HG03378 (cell line): ENCODE results near the gene HJURP.
A peak's percentile ranks its signal among the peaks of the same experiment; 100 is the strongest.
"Not testable (repeated sequence)": the region's sequence is repeated elsewhere in the genome, so short reads cannot be mapped to it uniquely, and the experiment has no call there.

Experiments
- ATAC-seq: cut with Tn5 transposase; IDR thresholded peaks from one replicate; pipeline ENCODE4 v1.9.1; 2021; ENCODE audit warnings: mild to moderate bottlenecking, moderate library complexity; ENCODE audit not compliant: unreplicated experiment

Gene HJURP

GRCh38 chr2:233854241-233854981, at the start of gene HJURP:
Gene HJURP, minus strand, starts transcription at chr2:233854535. Its CDS starts 35 bp downstream, at chr2:233854500.
- ATAC-seq: peak; percentile 95

- no peak for ATAC-seq
Observed at GRCh38 chr2:233901884-233902283, 47.5 kb upstream of the HJURP start.

GRCh38 chr2:233901367-233901766, 47.0 kb upstream of the HJURP start:
- no peak for ATAC-seq

- ATAC-seq: not testable (repeated sequence)
Observed at GRCh38 chr2:233896253-233896652, 41.9 kb upstream of the HJURP start.

- no peak for ATAC-seq
Observed at GRCh38 chr2:233892793-233893192, 38.5 kb upstream of the HJURP start.

- ATAC-seq: no peak
Observed at GRCh38 chr2:233882353-233882752, 28.0 kb upstream of the HJURP start.

- ATAC-seq: not testable (repeated sequence)
Observed at GRCh38 chr2:233872125-233872524, 17.8 kb upstream of the HJURP start.

- no peak for ATAC-seq
Observed at GRCh38 chr2:233871432-233871831, 17.1 kb upstream of the HJURP start.

GRCh38 chr2:233867993-233868532, 13.7 kb upstream of the HJURP start, which contains the start of gene MSL3B:
Gene MSL3B, minus strand, starts transcription at chr2:233868386.
- ATAC-seq: no peak

- ATAC-seq: no peak
Observed at GRCh38 chr2:233866479-233866878, 12.1 kb upstream of the HJURP start.

- ATAC-seq: no peak
Observed at GRCh38 chr2:233865838-233866237, 11.5 kb upstream of the HJURP start.

- no peak for ATAC-seq
Observed at GRCh38 chr2:233862261-233862768, 8.0 kb upstream of the HJURP start.

GRCh38 chr2:233858331-233858730, 4.0 kb upstream of the HJURP start:
- ATAC-seq: no peak

- no peak for ATAC-seq
Observed at GRCh38 chr2:233857511-233858141, 3.3 kb upstream of the HJURP start.

- ATAC-seq: no peak
Observed at GRCh38 chr2:233856184-233856583, 1.8 kb upstream of the HJURP start.

- no peak for ATAC-seq
Observed at GRCh38 chr2:233855345-233855744, 1.0 kb upstream of the HJURP start.

- ATAC-seq: no peak
Observed at GRCh38 chr2:233853883-233854240, 473 bp downstream of the HJURP start.

- ATAC-seq: no peak
Observed at GRCh38 chr2:233853353-233853752, 982 bp downstream of the HJURP start.

GRCh38 chr2:233852056-233852455, 2.3 kb downstream of the HJURP start:
- no peak for ATAC-seq

- no peak for ATAC-seq
Observed at GRCh38 chr2:233851169-233851568, 3.2 kb downstream of the HJURP start.

- ATAC-seq: no peak
Observed at GRCh38 chr2:233850745-233851144, 3.6 kb downstream of the HJURP start.
